ENCODE results near the gene MED4. TPM values are rescaled to one million over a fixed set of nuclear protein-coding genes. Genes with fewer than 3 reads are reported as not detected.

The MED4 gene
- total RNA-seq, 2 donors from 2014 or later = 33.9 to 36.4 TPM

- Histone ChIP-seq H3K36me3 (no peaks in the 10 kb centered on the region), H3K27ac (no peak overlapping the region), H3K4me1 (replicated peaks) (no peaks in the 10 kb centered on the region), H3K9me3 (no peaks in the 10 kb centered on the region), H3K27me3 (replicated peaks; ENCODE audit: insufficient read depth) (no peaks in the 10 kb centered on the region), H3K4me3 (no peak overlapping the region)
- TF ChIP-seq CTCF (IDR thresholded peaks at IDR 0.05) (no peak), POLR2A (IDR thresholded peaks at IDR 0.05) (no peak), POLR2AphosphoS5 (IDR thresholded peaks at IDR 0.05) (no peak)
- no peak for DNase-seq (ENCODE audit: low spot score)
- 88% methylated on average over 4 of the region's 4 CpGs for WGBS
- intact Hi-C loops (cut with DNase I) = loop anchor here (10.0 kb wide), 2 partner anchors 137 to 207 kb away; partner anchors contain the start of genes ITM2B and RB1
Observed at GRCh38 chr13:48097793-48098192, 2.9 kb upstream of the MED4 start.

- TF ChIP-seq CTCF (IDR thresholded peaks at IDR 0.05) (no peak), POLR2AphosphoS5 (IDR thresholded peaks at IDR 0.05) (no peak), POLR2A (IDR thresholded peaks at IDR 0.05) (no peak)
- no peak for DNase-seq (ENCODE audit: low spot score)
- no peaks in the 10 kb centered on the region for H3K27me3 ChIP-seq (replicated peaks; ENCODE audit: insufficient read depth)
- H3K9me3 ChIP-seq = no peaks in the 10 kb centered on the region
- H3K27ac ChIP-seq = no peak overlapping the region
- H3K4me1 ChIP-seq (replicated peaks) = no peaks in the 10 kb centered on the region
- intact Hi-C loops (cut with DNase I) = loop anchor here (10.0 kb wide), 2 partner anchors 138 to 208 kb away; partner anchors contain the start of genes ITM2B and RB1
- WGBS = 50% methylated on average over 3 of the region's 3 CpGs
- H3K4me3 ChIP-seq = no peak overlapping the region
- no peaks in the 10 kb centered on the region for H3K36me3 ChIP-seq
Observed at GRCh38 chr13:48096670-48097069, 1.8 kb upstream of the MED4 start.

GRCh38 chr13:48094404-48094780 is 512 bp downstream of the MED4 start:
- Histone ChIP-seq H3K27ac (peak overlapping the region; percentile 77 to 83), H3K4me1 (replicated peaks) (no peaks in the 10 kb centered on the region), H3K9me3 (no peaks in the 10 kb centered on the region), H3K36me3 (no peaks in the 10 kb centered on the region), H3K27me3 (replicated peaks; ENCODE audit: insufficient read depth) (no peaks in the 10 kb centered on the region), H3K4me3 (peak overlapping the region; percentile 96 to 97)
- DNase-seq (ENCODE audit: low spot score) = peak; percentile 4
- intact Hi-C loops (cut with DNase I) = loop anchor here (2.0 to 10.0 kb wide), 3 partner anchors 28 to 210 kb away; partner anchors contain the start of genes ITM2B and RB1
- TF ChIP-seq CTCF (IDR thresholded peaks at IDR 0.05) (no peak), POLR2AphosphoS5 (IDR thresholded peaks at IDR 0.05) (no peak), POLR2A (IDR thresholded peaks at IDR 0.05) (no peak)
- 2% methylated on average over 14 of the region's 14 CpGs for WGBS

- no peak for DNase-seq (ENCODE audit: low spot score)
- Histone ChIP-seq H3K4me3 (peak overlapping the region; percentile 96 to 97), H3K27ac (no peak overlapping the region), H3K36me3 (no peaks in the 10 kb centered on the region), H3K9me3 (no peaks in the 10 kb centered on the region), H3K4me1 (replicated peaks) (no peaks in the 10 kb centered on the region), H3K27me3 (replicated peaks; ENCODE audit: insufficient read depth) (no peaks in the 10 kb centered on the region)
- intact Hi-C loops (cut with DNase I) = loop anchor here (10.0 kb wide), 2 partner anchors 141 to 211 kb away; partner anchors contain the start of genes ITM2B and RB1
- 77% methylated on average over 9 of the region's 9 CpGs for WGBS
- TF ChIP-seq CTCF (IDR thresholded peaks at IDR 0.05) (no peak), POLR2AphosphoS5 (IDR thresholded peaks at IDR 0.05) (no peak), POLR2A (IDR thresholded peaks at IDR 0.05) (no peak)
Observed at GRCh38 chr13:48093588-48093987, 1.3 kb downstream of the MED4 start.

- no peak for DNase-seq (ENCODE audit: low spot score)
- no peak overlapping the region for H3K27ac ChIP-seq
- no peaks in the 10 kb centered on the region for H3K4me1 ChIP-seq (replicated peaks)
- H3K4me3 ChIP-seq = no peak overlapping the region
- intact Hi-C loops (cut with DNase I) = no loop called here
- TF ChIP-seq CTCF (IDR thresholded peaks at IDR 0.05) = no peak
- no peak for TF ChIP-seq POLR2AphosphoS5 (IDR thresholded peaks at IDR 0.05)
- no peak for TF ChIP-seq POLR2A (IDR thresholded peaks at IDR 0.05)
- H3K27me3 ChIP-seq (replicated peaks; ENCODE audit: insufficient read depth) = no peaks in the 10 kb centered on the region
- H3K9me3 ChIP-seq = no peaks in the 10 kb centered on the region
- H3K36me3 ChIP-seq = no peaks in the 10 kb centered on the region
- WGBS = 55% methylated on average over 2 of the region's 2 CpGs
Observed at GRCh38 chr13:48086272-48086671, 8.6 kb downstream of the MED4 start.

All from prostate gland (tissue), 2 donors.